A549 (cell line): ENCODE results near the gene TRPV3. TPM values are rescaled to one million over a fixed set of nuclear protein-coding genes. Genes with fewer than 3 reads are reported as not detected.

ENCODE experiments used
- ATAC-seq, 2 experiments: fragments of 200-7000 bp in 1 of 2; fragments of >200 bp in 1 of 2; cut with Nextera tagmentation in 1 of 2; cut with Tn5 transposase in 1 of 2; 3 replicates each; pipeline versions ENCODE4 v1.8.0 to v1.9.1; 2018 to 2020; ENCODE audit warnings: mild to moderate bottlenecking in 1 of 2, moderate library complexity in 1 of 2
- CTCF ChIA-PET: fragments of 300-600 bp; sonication (Branson Sonifier 250); formaldehyde crosslinking; extraction: SDS; loops from one replicate; lab custom pipeline; 2021; ENCODE audit warnings: antibody characterized with exemption, inconsistent platforms; lab: Yijun Ruan, JAX
- POLR2A ChIA-PET: fragments of 350-600 bp; formaldehyde crosslinking; extraction: SDS; loops from one replicate; lab custom pipeline; 2021; ENCODE audit warnings: antibody characterized with exemption, inconsistent platforms; lab: Yijun Ruan, JAX
- DNase-seq, 2 experiments: peaks; one replicate each; pipeline versions ENCODE4 v3.0.0 to v3.0.0-alpha.2; 2011 to 2016; ENCODE audit warnings: low read depth in 1 of 2, low spot score in 1 of 2
- FAIRE-seq: peaks from 2 replicates; lab custom pipeline; 2011; peaks lifted over from hg19 to GRCh38; lab: Jason Lieb, UNC
- H3K27ac ChIP-seq, 2 experiments: fragments of >200 bp; sonication (Bioruptor Twin); formaldehyde crosslinking; 3 replicates each; pipeline ENCODE4 v1.5.1; 2016 to 2017
- H3K4me1 ChIP-seq: fragments of >200 bp; sonication (Bioruptor Twin); formaldehyde crosslinking; 3 replicates; pipeline ENCODE4 v1.6.1; 2016
- H3K4me2 ChIP-seq: fragments of >200 bp; sonication (Bioruptor Twin); formaldehyde crosslinking; 3 replicates; pipeline ENCODE4 v1.6.1; 2016
- H3K4me3 ChIP-seq: fragments of >200 bp; sonication (Bioruptor Twin); formaldehyde crosslinking; 3 replicates; pipeline ENCODE4 v1.5.1; 2016
- H3K9me3 ChIP-seq: fragments of >200 bp; sonication (Bioruptor Twin); formaldehyde crosslinking; 3 replicates; pipeline ENCODE4 v1.6.1; 2016
- BHLHE40 ChIP-seq: IDR thresholded peaks from 2 replicates; pipeline ENCODE4 v1.6.1; 2012; ENCODE audit warnings: low read depth, low read length, inconsistent platforms
- CBX2 ChIP-seq: fragments of 200-600 bp; sonication (generic); IDR thresholded peaks from 2 replicates; pipeline ENCODE4 v1.6.1; 2016; ENCODE audit warnings: low read depth, mild to moderate bottlenecking, borderline replicate concordance
- CBX8 ChIP-seq: fragments of 200-600 bp; sonication (generic); IDR thresholded peaks from 2 replicates; pipeline ENCODE4 v1.6.1; 2016
- CEBPB ChIP-seq, 2 experiments: fragments of >200 bp in 1 of 2; sonication (Bioruptor Twin) in 1 of 2; formaldehyde crosslinking in 1 of 2; IDR thresholded peaks; 2 replicates each; pipeline ENCODE4 v1.6.1; 2012 to 2016
- CHD2 ChIP-seq: fragments of 150-350 bp; IDR thresholded peaks from 2 replicates; pipeline ENCODE4 v1.6.1; 2014; ENCODE audit warnings: low read length; ENCODE audit not compliant: partially characterized antibody
- CHD4 ChIP-seq: fragments of 200-600 bp; sonication (generic); IDR thresholded peaks from 2 replicates; pipeline ENCODE4 v1.6.1; 2016; ENCODE audit warnings: antibody characterized with exemption, mild to moderate bottlenecking, borderline replicate concordance
- ESRRA ChIP-seq: fragments of 150-350 bp; IDR thresholded peaks from 2 replicates; pipeline ENCODE4 v1.6.1; 2014; ENCODE audit warnings: mild to moderate bottlenecking, low read length, borderline replicate concordance
- GATA3 ChIP-seq: IDR thresholded peaks from 2 replicates; pipeline ENCODE4 v1.6.1; 2012; ENCODE audit warnings: borderline replicate concordance
- HDAC2 ChIP-seq: fragments of 200-600 bp; sonication (generic); IDR thresholded peaks from 2 replicates; pipeline ENCODE4 v1.6.1; 2016
- HES2 ChIP-seq: fragments of >200 bp; sonication (Bioruptor Twin); formaldehyde crosslinking; IDR thresholded peaks from 2 replicates; pipeline ENCODE4 v1.6.1; 2016
- HOXA7 ChIP-seq: fragments of 250-450 bp; sonication (Bioruptor Pico); IDR thresholded peaks from 2 replicates; pipeline ENCODE4 v1.5.0; 2020; ENCODE audit warnings: mild to moderate bottlenecking, moderate library complexity
- JUNB ChIP-seq: fragments of >200 bp; sonication (Bioruptor Twin); formaldehyde crosslinking; IDR thresholded peaks from 2 replicates; pipeline ENCODE4 v1.6.1; 2016
- KDM5A ChIP-seq: fragments of 200-600 bp; sonication (generic); IDR thresholded peaks from 2 replicates; pipeline ENCODE4 v1.6.1; 2016; ENCODE audit warnings: antibody characterized with exemption, mild to moderate bottlenecking
- MAZ ChIP-seq: fragments of 150-350 bp; IDR thresholded peaks from 2 replicates; pipeline ENCODE4 v1.6.1; 2014; ENCODE audit warnings: antibody characterized with exemption, low read depth, low read length, borderline replicate concordance
- MYC ChIP-seq: IDR thresholded peaks from 2 replicates; pipeline ENCODE4 v1.6.1; 2012; ENCODE audit warnings: mild to moderate bottlenecking, inconsistent platforms, low read length, improper control_type of control experiment, borderline replicate concordance
- POLR2A ChIP-seq: IDR thresholded peaks from 2 replicates; pipeline ENCODE4 v1.6.1; 2012; ENCODE audit warnings: mild to moderate bottlenecking, low read length
- RAD21 ChIP-seq, 2 experiments: fragments of >200 bp in 1 of 2; sonication (Bioruptor Twin) in 1 of 2; formaldehyde crosslinking in 1 of 2; IDR thresholded peaks in 1 of 2; conservative IDR thresholded peaks in 1 of 2; 2 replicates in 1 of 2; 3 replicates in 1 of 2; pipeline ENCODE4 v1.6.1; 2012 to 2018; ENCODE audit warnings: inconsistent platforms in 1 of 2
- RFX5 ChIP-seq: fragments of 450-650 bp; IDR thresholded peaks from 2 replicates; pipeline ENCODE4 v1.7.1; 2014; ENCODE audit warnings: antibody characterized with exemption, mild to moderate bottlenecking, moderate library complexity
- RNF2 ChIP-seq: fragments of 200-600 bp; sonication (generic); IDR thresholded peaks from 2 replicates; pipeline ENCODE4 v1.6.1; 2016; ENCODE audit warnings: low read depth, mild to moderate bottlenecking, antibody characterized with exemption, moderate library complexity, borderline replicate concordance
- TP53 ChIP-seq: fragments of 250-450 bp; sonication (Bioruptor Pico); IDR thresholded peaks from 2 replicates; pipeline ENCODE4 v1.5.0; 2021; ENCODE audit warnings: mild to moderate bottlenecking, moderate library complexity
- ZNF302 ChIP-seq: fragments of 250-450 bp; sonication (Bioruptor Pico); IDR thresholded peaks from 2 replicates; pipeline ENCODE4 v1.9.0; 2021; ENCODE audit warnings: inconsistent platforms, mild to moderate bottlenecking, moderate library complexity
- WGBS: methylation state at CpG from one replicate; pipeline ENCODE4 v1.1.6; 2017; ENCODE audit errors: missing lambda C conversion rate; 5-methylcytosine and 5-hydroxymethylcytosine counted together
- polyA plus RNA-seq, 4 experiments: library from polyadenylated mRNA; depleted of rRNA in 3 of 4; stranded (reverse); fragments of >200 nt; fragmentation: RNase III in 1 of 4; extraction: RNeasy Plus Mini Kit Qiagen cat#74134 plus additional on column Dnase treatment in 1 of 4; gene quantifications; 2 replicates in 3 of 4; 3 replicates in 1 of 4; pipeline ENCODE4 v1.2.3, GENCODE V29; 2011 to 2017
- TF ChIP-seq, protein P1 (sequence below): fragments of 250-450 bp; sonication (Bioruptor Pico); IDR thresholded peaks from 2 replicates; pipeline ENCODE4 v1.5.0; 2020; ENCODE audit warnings: low read depth, mild to moderate bottlenecking, moderate library complexity
- TF ChIP-seq, protein P2 (sequence below): fragments of 200-600 bp; sonication (generic); IDR thresholded peaks from 2 replicates; pipeline ENCODE4 v1.6.1; 2016; ENCODE audit warnings: antibody characterized with exemption, mild to moderate bottlenecking, moderate library complexity

Gene TRPV3
- polyA plus RNA-seq, 2 of the 4 experiments (the other 2 are of a cell fraction), result 0.46 to 1.2 TPM

DNA sequence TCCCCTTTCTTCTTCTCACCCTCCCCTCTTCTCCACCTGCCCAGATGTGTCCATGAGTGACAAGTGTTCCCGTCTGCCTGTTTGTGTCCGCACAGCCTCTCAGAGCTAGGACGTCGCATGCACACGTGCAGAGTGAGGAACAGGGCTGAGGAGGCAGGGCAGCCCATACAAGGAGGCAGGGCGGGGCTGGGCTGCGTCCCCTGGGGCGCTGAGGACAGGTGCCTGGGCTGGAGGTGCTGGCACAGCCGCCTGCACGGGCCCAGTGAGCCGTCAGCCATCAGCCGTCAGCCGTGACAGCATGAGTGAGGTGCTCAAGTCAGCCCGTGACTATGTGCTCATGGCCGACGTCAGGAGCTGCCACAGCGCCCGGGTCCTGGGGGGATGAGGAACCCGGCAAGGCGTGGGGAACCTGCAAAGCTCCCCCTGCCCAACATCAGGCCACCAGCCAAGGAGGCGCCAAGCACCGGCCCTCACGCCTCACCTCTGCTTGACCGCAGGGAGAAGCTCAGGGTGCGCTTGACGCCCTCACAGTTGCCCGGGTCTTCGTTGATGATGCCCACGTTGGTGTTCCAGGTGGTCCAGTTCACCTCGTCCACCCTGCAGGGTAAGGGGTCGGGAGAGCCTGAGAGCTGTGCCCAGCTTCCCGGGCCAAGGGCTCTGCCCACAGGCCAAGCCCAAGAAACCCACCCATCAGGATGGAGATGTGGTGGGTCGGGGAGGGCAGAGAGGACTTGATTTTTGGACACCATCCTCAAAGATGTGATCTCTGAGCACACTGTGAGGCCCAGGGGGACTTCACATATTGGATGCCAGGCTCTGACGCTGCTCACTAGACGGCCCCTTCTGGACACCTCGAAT is 13.7 kb upstream of the TRPV3 start:
- H3K4me3 ChIP-seq, result no peak overlapping the region
- no peaks in the 10 kb centered on the region for H3K9me3 ChIP-seq
- ATAC-seq (no peak), DNase-seq (no peak), FAIRE-seq (no peak)
- 89% methylated on average over 34 of the region's 36 CpGs for WGBS
- CTCF ChIA-PET, result interaction anchor here (0.9 to 1.8 kb wide), 4 partner anchors 28 to 523 kb away, joined by 3 to 5 read pairs (median 4); no protein-coding TSS in a partner anchor
- H3K27ac ChIP-seq, result no peak overlapping the region
- no peak overlapping the region for H3K4me2 ChIP-seq
- POLR2A ChIA-PET, result no interaction called here
- no peak for TF ChIP-seq ESRRA
- no peak for TF ChIP-seq HOXA7 (CRISPR knock-in tag)
- no peak for TF ChIP-seq RFX5
- no peak for TF ChIP-seq TP53 (CRISPR knock-in tag)
- TF ChIP-seq MYC, result no peak
- no peak for TF ChIP-seq CBX2
- TF ChIP-seq ZNF302 (CRISPR knock-in tag), result no peak
- TF ChIP-seq CEBPB (IDR thresholded peaks at IDR 0.05), result no peak
- TF ChIP-seq HDAC2, result no peak
- no peak for TF ChIP-seq POLR2A
- TF ChIP-seq CBX8, result no peak
- no peak for TF ChIP-seq BHLHE40
- TF ChIP-seq CHD2, result no peak
- TF ChIP-seq, protein P1, sequence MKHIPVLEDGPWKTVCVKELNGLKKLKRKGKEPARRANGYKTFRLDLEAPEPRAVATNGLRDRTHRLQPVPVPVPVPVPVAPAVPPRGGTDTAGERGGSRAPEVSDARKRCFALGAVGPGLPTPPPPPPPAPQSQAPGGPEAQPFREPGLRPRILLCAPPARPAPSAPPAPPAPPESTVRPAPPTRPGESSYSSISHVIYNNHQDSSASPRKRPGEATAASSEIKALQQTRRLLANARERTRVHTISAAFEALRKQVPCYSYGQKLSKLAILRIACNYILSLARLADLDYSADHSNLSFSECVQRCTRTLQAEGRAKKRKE (CRISPR knock-in tag), result no peak
- TF ChIP-seq, protein P2, sequence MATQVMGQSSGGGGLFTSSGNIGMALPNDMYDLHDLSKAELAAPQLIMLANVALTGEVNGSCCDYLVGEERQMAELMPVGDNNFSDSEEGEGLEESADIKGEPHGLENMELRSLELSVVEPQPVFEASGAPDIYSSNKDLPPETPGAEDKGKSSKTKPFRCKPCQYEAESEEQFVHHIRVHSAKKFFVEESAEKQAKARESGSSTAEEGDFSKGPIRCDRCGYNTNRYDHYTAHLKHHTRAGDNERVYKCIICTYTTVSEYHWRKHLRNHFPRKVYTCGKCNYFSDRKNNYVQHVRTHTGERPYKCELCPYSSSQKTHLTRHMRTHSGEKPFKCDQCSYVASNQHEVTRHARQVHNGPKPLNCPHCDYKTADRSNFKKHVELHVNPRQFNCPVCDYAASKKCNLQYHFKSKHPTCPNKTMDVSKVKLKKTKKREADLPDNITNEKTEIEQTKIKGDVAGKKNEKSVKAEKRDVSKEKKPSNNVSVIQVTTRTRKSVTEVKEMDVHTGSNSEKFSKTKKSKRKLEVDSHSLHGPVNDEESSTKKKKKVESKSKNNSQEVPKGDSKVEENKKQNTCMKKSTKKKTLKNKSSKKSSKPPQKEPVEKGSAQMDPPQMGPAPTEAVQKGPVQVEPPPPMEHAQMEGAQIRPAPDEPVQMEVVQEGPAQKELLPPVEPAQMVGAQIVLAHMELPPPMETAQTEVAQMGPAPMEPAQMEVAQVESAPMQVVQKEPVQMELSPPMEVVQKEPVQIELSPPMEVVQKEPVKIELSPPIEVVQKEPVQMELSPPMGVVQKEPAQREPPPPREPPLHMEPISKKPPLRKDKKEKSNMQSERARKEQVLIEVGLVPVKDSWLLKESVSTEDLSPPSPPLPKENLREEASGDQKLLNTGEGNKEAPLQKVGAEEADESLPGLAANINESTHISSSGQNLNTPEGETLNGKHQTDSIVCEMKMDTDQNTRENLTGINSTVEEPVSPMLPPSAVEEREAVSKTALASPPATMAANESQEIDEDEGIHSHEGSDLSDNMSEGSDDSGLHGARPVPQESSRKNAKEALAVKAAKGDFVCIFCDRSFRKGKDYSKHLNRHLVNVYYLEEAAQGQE, result no peak
- TF ChIP-seq HES2, result no peak
- no peak for TF ChIP-seq JUNB
- H3K4me1 ChIP-seq, result peaks cover 15% of the 10 kb centered on the region; the same call in 2 of the 3 replicates

GRCh38 chr17:3569534-3570137 is 12.0 kb upstream of the TRPV3 start:
- no peak overlapping the region for H3K4me2 ChIP-seq
- H3K27ac ChIP-seq, result no peak overlapping the region
- POLR2A ChIA-PET, result no interaction called here
- H3K9me3 ChIP-seq, result no peaks in the 10 kb centered on the region
- ATAC-seq, result peak; percentile 27 to 34; a peak in 3 of 6 replicates
- WGBS, result 87% methylated on average over 8 of the region's 9 CpGs
- H3K4me1 ChIP-seq, result no peaks in the 10 kb centered on the region; the same call in 2 of the 3 replicates
- no peak overlapping the region for H3K4me3 ChIP-seq
- no peak for DNase-seq
- no peak for FAIRE-seq
- CTCF ChIA-PET, result interaction anchor here (0.8 to 1.3 kb wide), 2 partner anchors 14 to 34 kb away, joined by 3 to 5 read pairs; no protein-coding TSS in a partner anchor
- TF ChIP-seq, protein P1 (CRISPR knock-in tag), result no peak
- no peak for TF ChIP-seq RNF2
- no peak for TF ChIP-seq GATA3
- TF ChIP-seq CHD4, result no peak
- no peak for TF ChIP-seq RAD21 (conservative IDR thresholded peaks at IDR 0.05 in 1 of 2, IDR thresholded peaks at IDR 0.05 in 1 of 2)
- no peak for TF ChIP-seq RFX5
- no peak for TF ChIP-seq CBX8
- TF ChIP-seq MAZ, result no peak
- TF ChIP-seq KDM5A, result no peak
